Measurements from ENCODE around the gene TP73.

Gene TP73

GRCh38 chr1:3674100-3675094 lies 22.1 kb downstream of the TP73 start:
- Histone ChIP-seq H3K27me3 (ENCODE audit: low read depth, low read length) (peaks cover 38% of the 10 kb centered on the region), H3K4me2 (ENCODE audit: low read length) (peak overlapping the region; percentile 84), H3K4me1 (ENCODE audit: low read length) (peaks cover 80% of the 10 kb centered on the region), H2AFZ (ENCODE audit: low read depth, low read length) (no peak overlapping the region), H3K36me3 (replicated peaks; ENCODE audit: low read depth, low read length) (no peaks in the 10 kb centered on the region), H3K79me2 (ENCODE audit: low read length) (no peaks in the 10 kb centered on the region), H3K9ac (ENCODE audit: low read length) (peak overlapping the region; percentile 53; the same call in 1 of the 2 replicates), H3K4me3 (ENCODE audit: low read length) (peak overlapping the region; percentile 71), H3K9me3 (ENCODE audit: insufficient read depth, low read length) (no peaks in the 10 kb centered on the region), H3K27ac (ENCODE audit: low read length) (peak overlapping the region; percentile 41; the same call in 1 of the 2 replicates), H4K20me1 (ENCODE audit: insufficient read depth, low read length) (no peaks in the 10 kb centered on the region)
- TF ChIP-seq EZH2phosphoT487 (IDR thresholded peaks at IDR 0.05; ENCODE audit: low read depth) = no peak
- TF ChIP-seq, protein P1, sequence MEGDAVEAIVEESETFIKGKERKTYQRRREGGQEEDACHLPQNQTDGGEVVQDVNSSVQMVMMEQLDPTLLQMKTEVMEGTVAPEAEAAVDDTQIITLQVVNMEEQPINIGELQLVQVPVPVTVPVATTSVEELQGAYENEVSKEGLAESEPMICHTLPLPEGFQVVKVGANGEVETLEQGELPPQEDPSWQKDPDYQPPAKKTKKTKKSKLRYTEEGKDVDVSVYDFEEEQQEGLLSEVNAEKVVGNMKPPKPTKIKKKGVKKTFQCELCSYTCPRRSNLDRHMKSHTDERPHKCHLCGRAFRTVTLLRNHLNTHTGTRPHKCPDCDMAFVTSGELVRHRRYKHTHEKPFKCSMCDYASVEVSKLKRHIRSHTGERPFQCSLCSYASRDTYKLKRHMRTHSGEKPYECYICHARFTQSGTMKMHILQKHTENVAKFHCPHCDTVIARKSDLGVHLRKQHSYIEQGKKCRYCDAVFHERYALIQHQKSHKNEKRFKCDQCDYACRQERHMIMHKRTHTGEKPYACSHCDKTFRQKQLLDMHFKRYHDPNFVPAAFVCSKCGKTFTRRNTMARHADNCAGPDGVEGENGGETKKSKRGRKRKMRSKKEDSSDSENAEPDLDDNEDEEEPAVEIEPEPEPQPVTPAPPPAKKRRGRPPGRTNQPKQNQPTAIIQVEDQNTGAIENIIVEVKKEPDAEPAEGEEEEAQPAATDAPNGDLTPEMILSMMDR (IDR thresholded peaks at IDR 0.05; ENCODE audit: low read depth, low read length) = no peak

DNA sequence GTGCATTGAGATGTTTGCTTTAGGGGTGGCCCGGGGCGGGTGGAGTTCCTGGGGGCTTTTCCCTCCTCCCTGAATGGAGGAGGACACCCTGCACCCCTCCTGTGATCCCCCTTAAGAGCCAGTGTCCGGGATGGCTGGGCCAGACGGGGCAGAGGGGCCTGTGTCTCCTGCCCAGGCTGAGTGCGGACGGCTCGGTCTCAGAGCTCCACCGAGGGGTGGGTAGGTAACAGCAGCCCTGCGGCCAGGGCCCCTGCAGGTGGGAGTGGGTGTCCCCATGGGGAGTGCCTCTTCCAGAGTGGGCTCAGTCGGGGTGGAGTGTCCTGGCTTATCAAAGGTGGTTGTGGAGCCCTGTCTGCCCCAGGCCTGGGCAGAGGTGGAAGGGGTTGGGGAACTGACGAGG lies 23.1 kb downstream of the TP73 start:
- TF ChIP-seq, protein P1 (IDR thresholded peaks at IDR 0.05; ENCODE audit: low read depth, low read length) = no peak
- TF ChIP-seq EZH2phosphoT487 (IDR thresholded peaks at IDR 0.05; ENCODE audit: low read depth) = no peak
- H3K4me3 ChIP-seq (ENCODE audit: low read length) = no peak overlapping the region
- no peaks in the 10 kb centered on the region for H3K79me2 ChIP-seq (ENCODE audit: low read length)
- H3K9me3 ChIP-seq (ENCODE audit: insufficient read depth, low read length) = no peaks in the 10 kb centered on the region
- H2AFZ ChIP-seq (ENCODE audit: low read depth, low read length) = no peak overlapping the region
- peaks cover 90% of the 10 kb centered on the region for H3K4me1 ChIP-seq (ENCODE audit: low read length)
- no peak overlapping the region; the same call in 1 of the 2 replicates for H3K27ac ChIP-seq (ENCODE audit: low read length)
- no peaks in the 10 kb centered on the region for H3K36me3 ChIP-seq (replicated peaks; ENCODE audit: low read depth, low read length)
- H4K20me1 ChIP-seq (ENCODE audit: insufficient read depth, low read length) = no peaks in the 10 kb centered on the region
- no peak overlapping the region for H3K9ac ChIP-seq (ENCODE audit: low read length)
- peaks cover 40% of the 10 kb centered on the region for H3K27me3 ChIP-seq (ENCODE audit: low read depth, low read length)
- peak overlapping the region; percentile 100; the same call in 1 of the 2 replicates for H3K4me2 ChIP-seq (ENCODE audit: low read length)

DNA sequence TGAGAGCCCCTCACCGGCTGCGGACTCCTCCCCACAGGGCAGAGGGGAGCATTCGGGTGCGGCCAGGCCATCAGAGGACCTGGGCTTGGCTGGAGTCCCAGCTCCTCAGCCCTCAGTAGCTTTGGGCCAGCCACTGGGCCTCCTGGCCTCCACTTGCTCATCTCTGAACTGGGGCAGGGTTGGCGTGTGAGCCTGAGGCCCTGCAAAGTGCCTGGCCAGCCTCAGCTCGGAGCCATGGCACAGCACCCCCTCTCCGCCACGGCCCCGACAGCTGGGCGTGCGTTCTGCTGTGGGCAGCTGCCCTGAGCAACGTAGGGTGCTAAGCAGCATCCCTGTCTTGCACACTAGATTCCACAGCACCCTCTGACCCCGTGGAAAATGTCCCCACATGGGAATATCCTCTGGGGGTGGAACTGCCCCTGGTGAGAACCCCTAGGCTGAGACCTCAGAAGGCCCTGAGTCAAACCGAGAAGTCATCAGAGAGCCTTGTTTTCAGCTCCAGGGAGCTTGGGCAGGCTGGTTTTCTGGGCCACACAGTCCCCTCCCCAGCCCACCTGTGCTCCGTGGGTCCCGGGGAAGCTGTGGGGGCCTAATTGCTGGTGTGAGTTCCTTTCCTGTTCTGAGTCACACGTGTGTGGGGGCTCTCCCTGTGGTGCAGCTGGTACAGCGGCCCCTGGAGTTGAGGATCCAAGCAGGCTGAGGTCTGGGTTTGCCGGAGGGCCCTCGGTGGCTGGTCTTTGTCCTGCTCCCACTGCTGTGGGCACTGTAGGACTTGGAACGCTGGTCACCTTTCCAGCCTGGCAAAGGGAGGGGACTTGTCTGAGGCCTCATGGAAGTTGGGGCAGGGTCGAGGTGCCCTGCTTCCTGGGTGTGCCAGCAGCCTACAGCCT lies 24.5 kb downstream of the TP73 start:
- H3K79me2 ChIP-seq (ENCODE audit: low read length) = no peaks in the 10 kb centered on the region
- TF ChIP-seq, protein P1 (IDR thresholded peaks at IDR 0.05; ENCODE audit: low read depth, low read length) = peak; percentile 39
- TF ChIP-seq EZH2phosphoT487 (IDR thresholded peaks at IDR 0.05; ENCODE audit: low read depth) = peak; percentile 89
- H3K9ac ChIP-seq (ENCODE audit: low read length) = peak overlapping the region; percentile 85; the same call in 1 of the 2 replicates
- H3K4me3 ChIP-seq (ENCODE audit: low read length) = peak overlapping the region; percentile 77
- no peak overlapping the region; the same call in 1 of the 2 replicates for H2AFZ ChIP-seq (ENCODE audit: low read depth, low read length)
- H3K4me1 ChIP-seq (ENCODE audit: low read length) = peaks cover 91% of the 10 kb centered on the region
- H3K9me3 ChIP-seq (ENCODE audit: insufficient read depth, low read length) = no peaks in the 10 kb centered on the region
- no peaks in the 10 kb centered on the region for H3K36me3 ChIP-seq (replicated peaks; ENCODE audit: low read depth, low read length)
- no peaks in the 10 kb centered on the region for H4K20me1 ChIP-seq (ENCODE audit: insufficient read depth, low read length)
- H3K27ac ChIP-seq (ENCODE audit: low read length) = peak overlapping the region; percentile 92
- peak overlapping the region; percentile 100 for H3K4me2 ChIP-seq (ENCODE audit: low read length)
- peaks cover 27% of the 10 kb centered on the region for H3K27me3 ChIP-seq (ENCODE audit: low read depth, low read length)
